Measurements from ENCODE around the gene STX17. TPM values are rescaled to one million over a fixed set of nuclear protein-coding genes. Genes with fewer than 3 reads are reported as not detected.

Gene STX17
- total RNA-seq, 1 donor from 2014 or later = 12.3 TPM

DNA sequence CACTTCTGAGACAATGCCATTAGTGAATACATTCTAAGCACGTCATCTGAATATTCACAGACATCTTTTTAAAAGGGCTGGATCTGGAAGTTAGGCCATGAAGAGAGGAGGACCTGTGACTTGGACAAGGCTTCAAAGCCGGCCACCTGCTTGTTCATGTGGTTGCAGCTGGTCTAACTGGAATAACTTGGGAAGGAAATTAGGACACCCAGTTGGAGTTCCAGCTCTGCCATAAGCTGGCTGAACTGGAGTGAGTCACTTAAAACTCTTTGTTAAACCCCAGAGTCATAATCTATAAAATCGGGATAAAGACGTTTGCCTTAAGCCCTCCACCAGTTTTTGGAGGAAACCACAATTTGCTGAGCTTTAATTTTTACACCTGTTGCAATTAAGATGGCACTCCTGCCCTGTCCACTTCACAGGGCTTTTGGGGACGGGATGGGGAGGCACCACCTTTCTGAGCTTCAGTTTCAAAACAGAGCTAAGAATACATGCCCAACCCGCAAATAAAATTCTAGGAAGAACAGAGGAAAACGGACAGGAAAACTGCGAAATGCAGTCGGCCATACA, 536 bp upstream of the STX17 start:
- DNase-seq (ENCODE audit: low read depth in 2 of 2) = peak in 1 of 2 donors; percentile 10

DNA sequence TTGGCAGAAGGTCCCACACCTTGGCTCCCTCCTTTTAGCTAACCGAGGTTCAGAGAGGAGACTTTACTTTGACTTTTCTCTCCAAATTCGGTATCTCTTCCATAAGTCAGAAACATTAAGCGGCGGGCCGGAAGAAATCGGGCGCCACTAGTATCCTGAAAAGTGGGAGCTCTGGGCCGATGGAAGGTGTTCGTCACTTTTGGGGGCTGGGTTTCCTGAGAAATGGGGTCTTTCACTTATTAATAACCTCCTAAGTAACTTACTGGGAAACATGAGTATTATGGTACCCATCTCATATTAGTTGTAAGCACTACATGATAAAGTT, 716 bp downstream of the STX17 start:
- DNase-seq (ENCODE audit: low read depth in 2 of 2) = no peak

DNA sequence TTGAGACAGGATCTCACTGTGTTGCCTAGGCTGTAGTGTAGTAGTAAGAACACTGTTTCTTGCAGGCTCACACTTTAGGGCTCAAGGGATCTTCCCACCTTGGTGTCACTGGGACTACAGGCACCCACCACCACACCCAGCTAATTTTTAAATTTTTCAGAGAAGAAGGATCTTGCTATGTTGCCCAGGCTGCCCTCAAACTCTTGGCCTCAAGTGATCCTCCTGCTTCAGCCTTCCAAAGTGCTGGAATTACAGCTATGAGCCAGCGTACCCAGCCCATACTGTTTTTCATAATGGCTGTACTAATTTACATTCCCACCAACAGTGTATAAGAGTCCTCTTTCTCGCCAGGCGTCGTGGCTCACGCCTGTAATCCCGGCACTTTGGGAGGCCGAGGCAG, 5.1 kb downstream of the STX17 start:
- DNase-seq (ENCODE audit: low read depth in 2 of 2) = no peak

DNA sequence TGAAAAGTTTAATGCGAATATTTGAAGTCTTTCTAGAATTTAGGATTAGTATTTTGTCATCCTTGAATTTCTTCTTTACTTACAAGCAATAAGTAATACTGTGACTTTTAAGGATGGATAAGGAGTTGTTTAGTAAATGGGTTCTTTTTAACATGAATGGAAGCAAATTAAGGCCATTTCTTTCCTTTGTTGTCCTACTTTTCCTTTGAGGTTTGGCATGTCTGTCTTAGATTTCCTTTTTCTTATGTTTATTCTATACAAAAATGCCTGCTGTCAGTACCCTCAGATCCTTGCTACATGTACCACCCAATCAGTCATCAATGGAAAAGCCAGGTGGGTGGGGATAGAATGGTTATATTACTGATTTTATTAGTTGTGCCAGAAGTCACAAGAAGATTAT, 10.2 kb downstream of the STX17 start:
- no peak for DNase-seq (ENCODE audit: low read depth in 2 of 2)

DNA sequence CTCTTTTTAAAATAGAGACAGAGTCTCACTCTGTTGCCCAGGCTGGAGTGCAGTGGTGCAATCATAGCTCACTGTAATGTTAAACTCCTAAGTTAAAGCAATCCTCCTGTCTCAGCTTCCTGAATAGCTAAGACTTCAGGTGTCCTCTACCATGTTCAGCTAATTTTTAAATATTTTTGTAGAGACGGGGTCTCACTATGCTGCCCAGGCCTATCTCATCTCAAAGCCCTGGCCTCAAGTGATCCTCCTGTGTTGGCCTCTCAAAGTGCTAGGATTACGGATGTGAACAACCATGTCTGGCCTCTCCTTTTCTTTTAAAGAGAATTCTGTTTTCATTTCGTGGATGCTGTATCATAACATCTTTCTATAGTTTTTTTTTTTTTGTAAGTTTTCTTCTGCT, 11.7 kb downstream of the STX17 start:
- no peak for DNase-seq (ENCODE audit: low read depth in 2 of 2)

DNA sequence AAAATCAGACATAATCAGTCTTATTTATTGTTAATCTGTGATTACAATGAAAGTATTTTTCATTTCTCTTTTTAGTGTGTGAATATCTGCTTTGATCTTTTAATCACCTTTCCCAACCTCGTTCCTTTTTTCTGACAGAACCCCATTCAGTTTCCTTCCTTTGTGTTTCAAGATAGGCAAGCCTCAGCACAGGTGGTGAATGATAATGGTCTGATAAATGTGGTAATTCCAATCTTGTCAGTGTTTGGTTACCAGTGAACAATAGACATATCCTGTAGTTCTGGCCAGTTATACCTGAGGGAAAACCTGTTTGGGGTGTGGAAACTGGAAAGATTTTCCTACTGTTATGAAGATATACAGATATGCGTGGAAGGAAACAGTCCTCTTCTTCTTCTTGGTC, 13.5 kb downstream of the STX17 start:
- peak in 1 of 2 donors; percentile 8 for DNase-seq (ENCODE audit: low read depth in 2 of 2)

DNA sequence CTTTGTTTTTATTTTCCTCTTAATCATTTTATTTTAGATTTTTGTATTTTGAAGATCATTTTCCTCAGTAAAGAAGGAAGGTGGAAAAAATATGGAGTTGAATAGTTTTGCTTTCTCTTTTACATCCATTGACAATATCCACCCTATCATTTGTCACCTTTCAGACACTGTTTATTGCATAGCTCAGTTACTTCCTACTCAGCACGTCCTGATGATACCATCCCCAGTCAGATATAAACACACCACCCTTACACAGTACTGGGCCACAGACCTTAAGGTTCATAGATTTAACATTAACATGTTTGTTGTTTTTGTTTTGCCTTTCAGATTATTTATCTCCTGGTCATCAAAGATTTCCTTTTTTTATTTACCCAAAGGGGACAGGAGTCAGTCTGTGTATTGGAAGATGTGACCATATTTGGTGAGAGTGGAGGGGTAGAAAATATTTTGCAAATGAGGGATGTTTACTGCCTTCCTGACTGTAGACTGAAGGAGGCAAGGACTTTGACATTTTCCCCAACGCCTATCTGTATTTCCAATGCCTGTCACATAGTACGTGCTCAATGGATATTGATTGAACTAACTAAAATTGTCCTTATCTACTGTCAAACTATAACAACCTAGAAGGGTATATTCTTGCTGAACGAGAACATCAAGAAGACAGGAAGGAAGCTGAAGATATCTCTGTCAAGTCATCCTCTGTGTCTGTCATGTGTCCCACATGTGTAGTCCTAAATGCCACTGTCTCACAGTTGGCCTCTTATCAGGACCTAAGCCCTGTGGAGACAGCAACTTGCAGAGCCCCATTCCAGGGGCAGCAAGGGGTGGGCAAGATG, 15.6 kb downstream of the STX17 start:
- DNase-seq (ENCODE audit: low read depth in 2 of 2) = no peak

DNA sequence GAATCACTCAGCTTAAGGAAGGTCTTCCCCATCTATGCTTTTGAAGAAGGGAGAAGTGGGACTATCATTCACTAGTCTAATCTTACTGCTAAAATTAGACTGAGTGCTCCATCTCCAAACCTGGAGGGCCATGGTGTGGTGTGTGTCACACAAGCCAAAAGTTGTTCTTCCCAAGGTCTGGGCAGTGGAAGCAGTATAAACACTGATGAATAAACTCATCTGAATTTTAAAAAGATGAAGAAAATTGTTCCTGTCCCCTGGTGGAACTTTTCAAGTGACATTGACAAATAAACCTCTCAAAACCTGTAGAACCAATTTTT, 16.2 kb downstream of the STX17 start:
- no peak for DNase-seq (ENCODE audit: low read depth in 2 of 2)

DNA sequence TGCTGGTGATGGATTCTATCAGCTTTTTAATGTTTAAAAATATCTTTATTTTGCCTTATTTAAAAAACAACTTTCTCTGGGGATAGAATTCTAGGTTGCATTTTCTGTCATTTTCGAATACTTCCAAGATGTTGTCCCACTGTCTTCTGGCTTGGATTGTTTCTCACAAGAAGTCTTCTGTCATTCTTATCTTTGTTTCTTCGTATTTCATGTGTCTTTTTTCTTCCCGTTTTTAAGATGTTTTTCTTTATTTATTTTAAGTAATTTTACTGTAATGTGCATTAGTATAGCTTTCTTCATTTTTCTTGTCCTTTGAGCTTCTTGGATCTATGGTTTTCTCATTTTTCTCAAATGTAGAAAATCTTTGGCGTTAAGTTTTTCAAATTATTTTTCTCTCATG, 19.1 kb downstream of the STX17 start:
- DNase-seq (ENCODE audit: low read depth in 2 of 2) = no peak

DNA sequence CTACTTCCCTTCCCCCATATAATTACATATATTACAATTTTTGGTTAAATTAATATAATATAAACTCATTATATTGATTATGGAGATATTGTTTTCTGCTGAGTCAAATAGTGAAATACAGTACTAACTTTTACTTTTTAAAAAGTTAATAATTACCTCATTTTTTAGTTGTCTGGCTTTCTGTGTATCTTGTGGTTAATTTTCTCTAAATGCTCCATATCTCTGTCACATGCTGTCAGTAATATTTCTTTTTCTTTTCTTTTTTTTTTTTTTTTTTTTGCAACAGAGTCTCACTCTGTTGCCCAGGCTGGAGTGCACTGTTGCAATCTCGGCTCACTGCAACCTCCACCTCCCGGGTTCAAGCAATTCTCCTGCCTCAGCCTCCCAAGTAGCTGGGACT, 23.2 kb downstream of the STX17 start:
- no peak for DNase-seq (ENCODE audit: low read depth in 2 of 2)

DNA sequence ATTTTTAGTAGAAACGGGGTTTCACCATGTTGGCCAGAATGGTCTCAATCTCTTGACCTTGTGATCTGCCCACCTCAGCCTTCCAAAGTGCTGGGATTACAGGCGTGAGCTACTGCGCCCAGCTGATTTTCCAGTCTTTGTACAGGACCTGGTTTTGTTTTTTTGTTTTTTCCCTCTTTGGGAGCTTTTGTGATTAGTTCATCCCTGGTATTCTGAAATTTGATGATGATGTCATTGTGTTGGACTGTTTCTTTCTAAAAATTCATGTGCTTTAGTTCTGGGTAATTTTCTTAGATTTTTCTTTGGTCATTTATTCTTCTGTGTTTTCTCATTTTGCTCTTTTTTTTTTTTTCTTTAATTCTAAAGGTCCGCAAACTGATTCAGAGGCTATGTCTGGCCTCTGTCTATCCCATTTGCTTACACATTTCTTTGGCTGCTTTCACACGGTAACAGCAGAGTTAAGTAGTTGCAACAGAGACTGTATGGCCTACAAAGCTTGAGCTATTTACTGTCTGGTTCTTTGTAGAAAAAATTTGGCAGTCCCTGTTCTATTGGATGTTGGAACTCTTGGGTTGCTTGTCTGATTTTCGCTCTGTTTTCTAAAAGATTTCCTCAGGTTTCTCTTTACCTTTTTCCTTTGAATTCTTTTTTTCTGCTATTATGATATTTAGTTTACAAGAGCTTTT, 24.8 kb downstream of the STX17 start:
- no peak for DNase-seq (ENCODE audit: low read depth in 2 of 2)

DNA sequence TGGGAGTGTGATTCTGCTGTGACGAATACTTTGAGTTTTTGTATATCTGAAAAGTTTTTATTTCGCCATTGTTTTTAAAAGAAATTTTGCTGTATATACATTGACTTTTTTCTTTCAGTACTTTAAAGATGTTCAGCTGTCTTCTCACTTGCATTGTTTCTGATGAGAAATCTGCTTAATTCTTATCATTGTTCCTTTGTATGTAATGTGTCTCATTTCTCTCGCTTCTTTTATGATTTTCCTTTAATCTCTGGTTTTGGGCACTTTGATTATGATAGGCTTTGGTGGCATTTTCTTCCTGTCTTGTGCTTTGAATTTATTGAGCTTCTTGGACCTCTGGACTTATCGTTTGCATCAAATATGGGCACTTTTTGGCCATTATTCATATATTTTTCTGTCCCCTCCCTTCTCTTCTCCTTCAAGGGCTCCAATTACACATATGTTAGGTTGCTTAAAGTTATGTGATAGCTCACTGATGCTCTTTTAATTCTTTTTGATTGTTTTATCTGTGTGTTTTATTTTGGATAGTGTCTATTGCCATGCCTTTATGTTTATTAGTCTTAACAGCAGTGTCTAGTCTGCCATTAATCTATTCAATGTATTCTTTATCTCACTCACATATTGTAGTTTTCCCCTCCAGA, 30.6 kb downstream of the STX17 start:
- DNase-seq (ENCODE audit: low read depth in 2 of 2) = no peak

DNA sequence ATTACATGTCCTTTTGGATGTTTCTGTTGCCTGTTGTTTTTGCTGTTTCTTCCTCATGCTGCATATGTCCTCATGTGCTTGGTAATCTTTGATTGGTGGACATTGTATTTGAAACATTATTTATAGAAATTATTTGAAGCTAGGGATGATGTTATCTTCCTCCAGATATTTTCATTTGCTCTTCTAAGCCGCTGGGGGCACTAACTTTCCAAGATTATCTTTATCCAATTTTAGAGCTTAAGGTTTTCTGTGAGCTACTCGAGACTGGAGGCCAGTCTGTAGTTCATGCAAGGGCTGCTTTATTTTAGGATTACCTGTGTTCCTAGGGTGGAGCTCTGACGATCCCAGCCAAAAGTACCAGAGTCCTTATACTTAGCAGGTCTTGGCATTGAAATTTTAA, 40.9 kb downstream of the STX17 start:
- DNase-seq (ENCODE audit: low read depth in 2 of 2) = no peak

DNA sequence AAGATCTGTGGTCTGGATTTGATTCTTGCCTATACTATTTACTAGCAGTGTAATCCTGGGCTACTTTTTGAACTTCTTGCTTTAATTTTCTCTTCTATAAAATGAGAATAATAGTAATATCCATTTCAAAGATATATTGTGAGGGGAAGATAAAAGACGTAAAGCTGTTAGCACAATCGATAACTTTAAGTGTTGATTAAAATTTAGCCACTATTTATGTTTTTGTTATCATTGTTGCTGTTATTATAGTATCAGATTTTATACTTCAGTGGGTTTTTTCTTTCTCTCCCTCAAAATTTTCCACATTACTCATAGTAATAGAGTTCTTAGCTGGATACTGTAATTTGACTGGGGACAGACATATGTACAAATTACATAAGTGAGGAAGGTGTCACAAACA, 42.0 kb downstream of the STX17 start:
- no peak for DNase-seq (ENCODE audit: low read depth in 2 of 2)

DNA sequence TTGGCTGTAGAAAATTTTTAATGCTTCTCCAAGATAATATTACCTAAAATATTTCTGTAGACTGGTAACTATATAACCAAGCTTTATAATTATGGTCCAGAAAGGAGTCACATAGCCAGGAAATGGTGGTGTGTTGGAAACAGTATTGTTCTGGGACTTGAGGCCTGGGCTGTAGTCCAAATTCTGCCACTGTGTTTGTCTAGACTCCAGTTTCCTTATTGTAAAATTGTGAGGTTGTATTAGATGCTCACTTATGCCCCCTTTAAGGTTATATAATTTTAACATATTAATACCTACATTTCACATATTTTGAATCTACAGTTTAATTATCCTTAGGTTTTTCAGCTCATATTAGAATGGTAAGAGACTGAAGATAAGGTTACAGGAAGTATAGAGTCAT, 42.4 kb downstream of the STX17 start:
- DNase-seq (ENCODE audit: low read depth in 2 of 2) = peak; percentile 40 to 91

DNA sequence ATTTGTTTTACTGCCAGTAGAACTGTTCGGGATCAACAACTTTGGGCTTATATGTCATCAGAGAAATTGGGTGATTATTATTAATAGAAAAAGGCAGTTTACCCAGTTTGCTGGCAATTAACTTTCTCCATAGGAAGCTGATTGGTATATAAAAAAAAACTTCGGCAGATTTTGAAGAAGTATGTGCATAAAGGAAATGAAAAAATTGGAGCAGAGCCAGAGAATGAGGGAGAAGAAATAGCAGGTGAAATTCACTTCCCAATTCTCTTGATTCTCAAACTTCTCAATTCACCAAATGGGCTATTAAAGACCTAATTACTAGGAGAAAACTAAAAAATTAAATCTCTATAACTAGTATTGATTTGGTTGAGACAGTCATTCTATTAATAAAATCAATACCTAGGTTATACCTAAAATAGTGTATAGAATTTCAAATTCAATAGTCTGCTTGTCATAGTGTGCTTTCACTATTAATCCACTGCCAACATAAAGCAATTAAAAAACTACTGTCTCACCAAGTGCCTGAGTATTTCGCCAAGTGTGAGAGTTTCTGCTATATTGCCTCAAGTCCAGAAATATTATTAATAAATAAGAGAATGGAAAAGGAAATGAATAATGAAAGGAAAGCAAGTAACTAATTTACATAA, 47.5 kb downstream of the STX17 start:
- no peak for DNase-seq (ENCODE audit: low read depth in 2 of 2)

DNA sequence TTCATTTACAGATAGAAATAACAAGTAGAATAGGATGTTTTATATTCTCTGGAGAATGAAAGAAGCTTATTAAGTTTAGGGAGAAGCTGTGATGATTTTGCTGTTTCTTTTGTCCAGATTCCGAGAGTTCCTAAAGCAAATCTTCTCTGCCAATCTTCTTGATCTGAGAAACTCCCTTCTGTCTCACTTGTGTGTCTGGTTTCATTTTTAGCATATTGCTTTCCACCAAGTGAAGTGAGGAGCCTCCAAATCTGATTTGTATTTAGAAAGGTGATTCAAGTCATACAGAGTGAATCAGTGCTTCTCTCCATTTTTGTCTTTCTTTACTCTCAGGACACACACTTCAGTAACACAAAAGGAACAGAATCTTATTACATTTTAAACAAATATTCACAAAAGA, 48.4 kb downstream of the STX17 start:
- no peak for DNase-seq (ENCODE audit: low read depth in 2 of 2)

DNA sequence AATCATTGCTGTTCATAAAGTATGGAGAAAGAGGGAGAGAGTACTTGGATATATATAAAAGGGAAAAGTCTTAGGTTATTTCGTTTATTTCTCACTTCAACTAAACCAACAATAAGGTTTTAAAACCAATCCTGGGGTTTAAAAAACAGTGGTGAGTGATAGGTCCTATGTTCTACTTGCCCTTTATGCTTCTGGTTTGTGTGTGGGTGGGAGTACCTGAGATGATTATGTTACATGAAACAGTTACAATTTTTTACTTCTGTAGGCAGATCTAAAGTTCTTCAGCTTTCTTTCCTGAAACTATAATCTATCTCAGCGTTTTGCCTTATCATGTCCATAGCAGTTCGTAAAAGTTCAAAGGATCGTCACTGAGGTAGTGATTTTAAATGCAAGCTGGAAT, 49.2 kb downstream of the STX17 start:
- no peak for DNase-seq (ENCODE audit: low read depth in 2 of 2)

DNA sequence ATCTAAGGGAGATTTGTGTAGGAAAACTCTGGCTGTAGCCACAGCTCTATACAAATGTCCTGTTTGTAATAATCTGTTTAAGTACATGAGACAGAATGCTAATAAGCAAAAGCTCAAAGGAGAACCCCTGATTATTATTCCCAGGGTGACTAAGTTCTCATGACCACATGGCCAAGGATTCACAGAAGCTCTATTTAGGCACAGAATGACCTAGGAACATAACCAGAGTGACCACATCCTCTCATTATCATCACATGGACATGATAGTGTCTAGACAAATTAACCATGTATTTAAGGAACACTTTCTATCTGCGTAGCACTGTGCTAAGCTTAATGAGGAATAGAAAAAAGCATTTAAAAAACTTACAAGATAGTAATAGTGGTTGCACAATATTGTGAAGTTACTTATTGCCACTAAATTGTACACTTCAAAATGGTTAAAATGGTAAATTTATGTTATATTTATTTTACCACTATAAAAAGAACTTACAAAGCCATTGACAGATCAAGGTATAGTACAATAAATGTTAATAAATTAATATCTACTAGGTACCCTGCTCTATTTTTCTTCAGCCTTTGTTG, 56.3 kb downstream of the STX17 start:
- DNase-seq (ENCODE audit: low read depth in 2 of 2) = no peak

DNA sequence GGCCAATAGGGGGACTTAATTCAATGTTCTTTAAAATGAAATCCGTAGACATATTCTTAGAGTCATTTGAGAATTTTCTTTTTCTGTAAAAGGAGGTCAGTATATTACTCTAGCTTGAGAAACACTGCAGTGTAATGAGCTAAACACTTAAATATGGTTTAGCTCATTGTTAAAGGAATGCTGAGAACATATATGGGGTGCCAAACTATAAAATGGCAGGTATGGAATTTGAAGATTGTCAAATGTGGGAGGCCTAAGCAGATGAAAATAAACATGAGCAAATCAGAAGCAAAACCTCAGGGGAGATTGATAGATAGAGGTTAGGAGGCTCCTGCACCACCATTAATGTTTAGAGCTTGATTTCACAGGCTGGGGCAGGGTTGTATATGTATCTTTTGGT, 57.9 kb downstream of the STX17 start:
- no peak for DNase-seq (ENCODE audit: low read depth in 2 of 2)

DNA sequence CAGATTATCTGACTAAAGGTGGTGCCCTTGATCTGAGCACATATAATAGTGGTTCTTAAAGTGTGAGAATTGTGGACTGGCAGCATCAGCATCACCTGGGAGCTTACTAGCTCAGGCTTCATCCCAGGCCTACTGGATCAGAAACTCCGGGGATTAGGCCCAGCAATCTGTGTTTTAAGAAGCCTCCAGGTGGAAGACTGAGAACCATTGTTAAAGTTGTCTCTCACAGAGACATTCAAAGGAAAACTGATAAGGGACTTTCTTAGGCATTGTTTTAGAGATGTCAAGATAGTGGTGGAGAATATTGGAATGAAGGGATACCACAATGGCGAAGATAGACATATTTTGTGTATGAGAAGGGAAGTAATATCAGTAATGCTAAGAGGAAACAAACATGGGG, 59.5 kb downstream of the STX17 start:
- DNase-seq (ENCODE audit: low read depth in 2 of 2) = no peak

DNA sequence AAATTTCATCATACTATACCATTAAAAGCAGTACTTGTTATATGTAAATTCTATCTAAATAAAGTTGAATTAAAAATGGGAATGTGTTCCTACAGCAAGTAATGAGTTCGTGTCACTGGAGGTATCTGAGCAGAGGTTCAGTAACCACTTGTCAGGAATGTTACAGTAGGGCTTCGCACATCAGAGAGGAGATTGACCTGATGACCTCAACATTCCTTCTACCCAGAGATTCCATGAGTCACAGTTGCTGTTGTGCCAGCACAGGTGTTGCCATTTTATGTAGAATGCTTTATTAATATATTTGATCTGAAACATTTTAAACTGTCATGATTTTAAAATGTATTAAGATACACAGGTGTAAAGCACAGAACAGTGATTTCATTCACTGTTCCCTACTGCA, 60.3 kb downstream of the STX17 start:
- peak; percentile 54 to 80 for DNase-seq (ENCODE audit: low read depth in 2 of 2)

Measured in dermis microvascular lymphatic vessel endothelial cell (primary cell).